Activated T-helper 2 cell treated with anti-CD3 and anti-CD28 coated beads, Interferon-gamma antibody, Interleukin-2, Interleukin-4, amounts not matched to agents 10 μg/mL and 5 μg/mL and 100 μg/mL, durations not matched to agents 14 hours and 24 hours and 36 hours (primary cell): ENCODE data around the gene PARD3. TPM values are rescaled to one million over a fixed set of nuclear protein-coding genes. Genes with fewer than 3 reads are reported as not detected.

ENCODE experiments used
- DNase-seq: peaks from one replicate; pipeline ENCODE4 v3.0.0; 2021; ENCODE audit warnings: low spot score
- H3K27ac Mint-ChIP-seq: one replicate; pipeline ENCODE4 v1.8.0; 2021; ENCODE audit warnings: mixed read lengths
- H3K27me3 Mint-ChIP-seq: one replicate; pipeline ENCODE4 v1.8.0; 2021; ENCODE audit warnings: low read depth, mixed read lengths
- H3K36me3 Mint-ChIP-seq: one replicate; pipeline ENCODE4 v1.8.0; 2021; ENCODE audit warnings: low read depth, mixed read lengths
- H3K4me1 Mint-ChIP-seq: one replicate; pipeline ENCODE4 v1.8.0; 2021; ENCODE audit warnings: low read depth, mixed read lengths
- H3K4me3 Mint-ChIP-seq: one replicate; pipeline ENCODE4 v1.8.0; 2021; ENCODE audit warnings: low read depth, mild to moderate bottlenecking, moderate library complexity, mixed read lengths
- H3K9me3 Mint-ChIP-seq: one replicate; pipeline ENCODE4 v1.8.0; 2021; ENCODE audit warnings: mixed read lengths
- intact Hi-C: fragments of 100-400 bp; cut with micrococcal nuclease; formaldehyde crosslinking; loops from one replicate; pipeline ENCODE4 v1.15.1; 2023
- total RNA-seq: library from RNA; stranded (reverse); gene quantifications from 2 replicates; pipeline ENCODE4 v1.2.3, GENCODE V29; 2022

The PARD3 gene
- total RNA-seq, 1 donor from 2014 or later: 1.4 TPM

GRCh38 chr10:34196058-34196433, 619.0 kb downstream of the PARD3 start:
- H3K27me3 Mint-ChIP-seq: no peaks in the 10 kb centered on the region
- H3K27ac Mint-ChIP-seq: no peak overlapping the region
- no peaks in the 10 kb centered on the region for H3K36me3 Mint-ChIP-seq
- H3K9me3 Mint-ChIP-seq: no peaks in the 10 kb centered on the region
- no peak for DNase-seq
- H3K4me3 Mint-ChIP-seq: no peak overlapping the region
- intact Hi-C loops: no loop called here
- H3K4me1 Mint-ChIP-seq: no peaks in the 10 kb centered on the region

- H3K9me3 Mint-ChIP-seq: no peaks in the 10 kb centered on the region
- H3K4me1 Mint-ChIP-seq: no peaks in the 10 kb centered on the region
- H3K27me3 Mint-ChIP-seq: no peaks in the 10 kb centered on the region
- no peak overlapping the region for H3K4me3 Mint-ChIP-seq
- no peak for DNase-seq
- intact Hi-C loops: no loop called here
- no peak overlapping the region for H3K27ac Mint-ChIP-seq
- H3K36me3 Mint-ChIP-seq: no peaks in the 10 kb centered on the region
These were observed 619.6 kb downstream of the PARD3 start for GRCh38 chr10:34195364-34196057.

DNA sequence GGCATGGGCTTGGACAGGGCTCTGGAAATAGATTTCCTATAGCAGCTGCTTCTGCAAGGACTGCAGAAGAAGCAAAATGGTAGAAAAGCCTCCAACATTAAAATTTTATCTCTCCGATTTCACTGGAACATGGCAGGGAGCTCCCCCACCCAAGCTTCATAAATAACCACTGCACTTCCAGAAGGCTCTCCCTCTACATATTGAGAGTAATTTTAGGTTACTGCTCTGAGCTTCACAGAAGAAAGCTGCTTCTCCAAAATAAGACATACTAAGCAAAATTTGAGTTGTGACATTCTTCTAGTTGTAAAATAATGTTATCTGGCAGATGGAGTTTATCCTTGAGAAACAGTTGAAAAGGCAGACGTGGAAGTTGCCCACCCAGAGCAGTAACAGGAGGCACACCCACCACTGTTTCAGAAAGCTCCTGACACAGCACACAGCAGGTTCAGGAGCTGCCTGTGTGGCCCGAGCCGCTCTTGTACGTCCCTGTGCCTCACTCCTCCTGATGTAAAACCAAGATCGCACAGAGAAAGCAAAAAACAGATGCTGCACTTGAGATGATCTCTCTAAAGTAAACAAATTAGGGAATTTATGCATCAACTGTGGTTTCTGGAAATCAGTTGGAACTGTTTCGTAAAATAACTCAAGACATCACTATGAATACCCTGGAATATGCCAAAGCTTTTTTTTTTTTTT, 621.0 kb downstream of the PARD3 start:
- Mint-ChIP-seq H3K27me3 (no peaks in the 10 kb centered on the region), H3K4me1 (no peaks in the 10 kb centered on the region), H3K4me3 (no peak overlapping the region), H3K36me3 (no peaks in the 10 kb centered on the region), H3K27ac (no peak overlapping the region), H3K9me3 (no peaks in the 10 kb centered on the region)
- intact Hi-C loops: no loop called here
- DNase-seq: no peak

DNA sequence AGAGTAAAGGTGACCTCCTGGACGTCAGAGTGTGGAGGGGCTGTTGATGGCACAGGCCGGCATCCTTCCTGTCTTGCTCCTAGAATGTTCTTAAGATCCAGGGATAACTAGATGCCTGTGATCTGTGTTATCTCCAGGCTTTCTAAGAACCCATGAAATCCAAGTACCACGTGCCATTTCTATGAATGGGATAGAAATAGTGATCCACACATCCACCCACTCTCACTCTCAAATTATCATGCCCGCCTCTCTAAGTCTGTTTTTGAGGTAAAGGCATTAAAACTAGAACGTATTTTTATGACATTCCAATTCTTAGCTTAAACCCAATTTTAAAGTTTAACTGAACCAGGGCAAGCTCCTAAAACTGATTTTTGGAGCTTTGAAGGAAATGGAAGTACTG, 622.5 kb downstream of the PARD3 start:
- no peaks in the 10 kb centered on the region for H3K27me3 Mint-ChIP-seq
- no peak overlapping the region for H3K4me3 Mint-ChIP-seq
- intact Hi-C loops: no loop called here
- H3K36me3 Mint-ChIP-seq: no peaks in the 10 kb centered on the region
- no peaks in the 10 kb centered on the region for H3K4me1 Mint-ChIP-seq
- no peak overlapping the region for H3K27ac Mint-ChIP-seq
- H3K9me3 Mint-ChIP-seq: no peaks in the 10 kb centered on the region
- DNase-seq: no peak

- no peaks in the 10 kb centered on the region for H3K9me3 Mint-ChIP-seq
- DNase-seq: no peak
- intact Hi-C loops: no loop called here
- H3K4me3 Mint-ChIP-seq: no peak overlapping the region
- no peaks in the 10 kb centered on the region for H3K27me3 Mint-ChIP-seq
- H3K27ac Mint-ChIP-seq: no peak overlapping the region
- no peaks in the 10 kb centered on the region for H3K36me3 Mint-ChIP-seq
- no peaks in the 10 kb centered on the region for H3K4me1 Mint-ChIP-seq
These were observed 623.7 kb downstream of the PARD3 start for GRCh38 chr10:34191406-34191805.

DNA sequence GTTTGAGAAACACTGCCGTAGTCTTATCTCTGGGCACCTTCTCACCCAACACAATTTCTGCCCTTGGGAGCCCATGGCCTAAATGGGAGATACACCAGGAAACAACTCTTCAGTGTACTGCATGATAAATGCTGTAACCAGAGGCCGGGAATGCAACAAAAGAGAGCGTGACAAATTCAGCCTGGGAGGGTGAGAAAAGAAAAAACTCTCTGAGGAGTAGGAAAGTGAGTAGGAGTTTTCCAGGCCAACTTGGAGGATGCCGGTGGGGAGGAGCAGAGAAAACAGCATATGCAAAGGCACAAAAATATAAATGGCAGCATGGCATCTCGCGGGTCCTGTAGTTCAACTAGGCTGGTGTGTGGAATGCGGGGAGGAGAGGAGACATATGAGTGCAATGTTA, 624.5 kb downstream of the PARD3 start:
- no peak for DNase-seq
- H3K4me3 Mint-ChIP-seq: no peak overlapping the region
- no peaks in the 10 kb centered on the region for H3K36me3 Mint-ChIP-seq
- no peak overlapping the region for H3K27ac Mint-ChIP-seq
- no peaks in the 10 kb centered on the region for H3K27me3 Mint-ChIP-seq
- intact Hi-C loops: no loop called here
- no peaks in the 10 kb centered on the region for H3K4me1 Mint-ChIP-seq
- no peaks in the 10 kb centered on the region for H3K9me3 Mint-ChIP-seq

DNA sequence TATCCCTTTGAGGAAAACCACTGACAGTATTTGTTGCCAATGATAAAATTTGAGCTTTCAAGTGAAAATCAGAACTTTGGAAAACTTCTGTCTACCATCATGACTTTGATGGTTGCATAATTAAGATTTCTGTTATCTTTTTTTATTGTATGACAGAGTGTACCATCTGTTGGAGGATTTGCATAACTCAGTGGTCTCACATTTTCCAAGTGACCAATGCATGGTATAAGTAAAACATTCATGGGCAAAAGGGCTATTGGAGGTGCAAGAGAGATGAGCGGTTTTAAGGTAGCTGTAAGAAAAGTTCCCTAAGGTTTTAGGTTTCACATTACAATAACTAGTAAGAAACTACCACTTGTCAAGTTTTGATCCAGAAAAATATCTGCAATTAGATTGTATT, 625.3 kb downstream of the PARD3 start:
- H3K27me3 Mint-ChIP-seq: no peaks in the 10 kb centered on the region
- intact Hi-C loops: no loop called here
- no peaks in the 10 kb centered on the region for H3K36me3 Mint-ChIP-seq
- H3K27ac Mint-ChIP-seq: no peak overlapping the region
- H3K4me3 Mint-ChIP-seq: no peak overlapping the region
- no peaks in the 10 kb centered on the region for H3K4me1 Mint-ChIP-seq
- DNase-seq: no peak
- H3K9me3 Mint-ChIP-seq: no peaks in the 10 kb centered on the region

DNA sequence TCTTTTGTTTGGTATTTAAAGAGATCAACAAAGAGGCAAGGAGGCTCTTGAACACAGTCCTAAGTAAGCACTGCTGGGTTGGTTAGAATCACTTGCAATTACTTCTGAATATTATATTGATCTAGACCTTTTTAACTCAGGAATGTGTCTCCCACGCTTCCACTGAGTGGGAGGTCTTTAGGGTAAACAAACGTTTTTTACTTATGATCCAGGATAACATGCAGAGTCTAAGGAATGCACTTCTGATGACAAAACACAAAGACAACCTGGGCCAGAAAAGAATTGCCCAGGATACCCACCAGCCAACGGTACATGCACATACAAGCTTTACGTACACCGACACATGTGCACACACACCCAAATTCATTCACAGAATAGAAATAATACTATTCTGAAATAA, 626.9 kb downstream of the PARD3 start:
- intact Hi-C loops: no loop called here
- Mint-ChIP-seq H3K9me3 (no peaks in the 10 kb centered on the region), H3K36me3 (no peaks in the 10 kb centered on the region), H3K4me1 (no peaks in the 10 kb centered on the region), H3K27ac (no peak overlapping the region), H3K27me3 (no peaks in the 10 kb centered on the region), H3K4me3 (no peak overlapping the region)
- no peak for DNase-seq

DNA sequence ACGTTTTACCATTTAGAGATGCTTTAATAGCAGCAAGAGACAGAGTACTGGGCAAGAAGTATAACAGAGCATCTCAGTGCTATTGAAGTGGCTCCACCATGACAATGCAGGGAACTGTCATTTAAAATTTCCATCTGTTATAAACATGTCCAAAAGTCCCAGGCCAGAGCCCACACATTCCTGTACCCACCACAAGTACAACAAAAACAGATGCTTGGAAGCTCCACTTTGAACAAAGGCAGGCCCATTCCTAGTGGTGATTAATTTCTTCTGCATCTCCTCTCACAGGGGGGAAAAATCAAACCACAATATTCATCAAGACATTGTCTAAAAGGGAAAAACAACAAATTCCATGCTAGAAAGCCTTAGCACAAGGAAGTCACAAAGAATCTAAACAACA, 627.9 kb downstream of the PARD3 start:
- H3K9me3 Mint-ChIP-seq: no peaks in the 10 kb centered on the region
- no peak overlapping the region for H3K27ac Mint-ChIP-seq
- DNase-seq: no peak
- H3K4me3 Mint-ChIP-seq: no peak overlapping the region
- intact Hi-C loops: no loop called here
- H3K27me3 Mint-ChIP-seq: no peaks in the 10 kb centered on the region
- no peaks in the 10 kb centered on the region for H3K36me3 Mint-ChIP-seq
- no peaks in the 10 kb centered on the region for H3K4me1 Mint-ChIP-seq

GRCh38 chr10:34186745-34187144, 628.4 kb downstream of the PARD3 start:
- Mint-ChIP-seq H3K27ac (no peak overlapping the region), H3K4me1 (no peaks in the 10 kb centered on the region), H3K4me3 (no peak overlapping the region), H3K9me3 (no peaks in the 10 kb centered on the region), H3K36me3 (no peaks in the 10 kb centered on the region), H3K27me3 (no peaks in the 10 kb centered on the region)
- DNase-seq: no peak
- intact Hi-C loops: no loop called here

DNA sequence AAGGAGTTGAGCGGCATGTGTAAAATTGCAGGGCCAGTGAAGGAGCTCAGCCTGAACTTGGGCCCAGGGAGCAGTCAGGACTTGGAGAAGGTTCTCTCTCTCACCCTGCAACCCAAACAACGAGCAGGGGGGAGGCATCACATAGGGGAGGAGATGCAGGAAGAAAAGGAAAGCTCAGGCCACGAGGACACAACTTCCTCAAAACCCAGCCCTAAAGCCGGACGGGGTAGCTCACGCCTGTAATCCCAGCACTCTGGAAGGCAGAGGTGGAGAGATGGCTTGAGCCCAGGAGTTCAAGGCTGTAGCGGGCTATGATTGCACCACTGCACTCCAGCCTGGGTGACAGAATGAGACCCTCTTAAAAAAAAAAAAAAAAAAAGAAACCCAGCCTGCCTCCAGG, 629.1 kb downstream of the PARD3 start:
- H3K4me1 Mint-ChIP-seq: no peaks in the 10 kb centered on the region
- H3K36me3 Mint-ChIP-seq: no peaks in the 10 kb centered on the region
- H3K27me3 Mint-ChIP-seq: no peaks in the 10 kb centered on the region
- H3K27ac Mint-ChIP-seq: no peak overlapping the region
- intact Hi-C loops: no loop called here
- DNase-seq: no peak
- no peaks in the 10 kb centered on the region for H3K9me3 Mint-ChIP-seq
- H3K4me3 Mint-ChIP-seq: no peak overlapping the region

DNA sequence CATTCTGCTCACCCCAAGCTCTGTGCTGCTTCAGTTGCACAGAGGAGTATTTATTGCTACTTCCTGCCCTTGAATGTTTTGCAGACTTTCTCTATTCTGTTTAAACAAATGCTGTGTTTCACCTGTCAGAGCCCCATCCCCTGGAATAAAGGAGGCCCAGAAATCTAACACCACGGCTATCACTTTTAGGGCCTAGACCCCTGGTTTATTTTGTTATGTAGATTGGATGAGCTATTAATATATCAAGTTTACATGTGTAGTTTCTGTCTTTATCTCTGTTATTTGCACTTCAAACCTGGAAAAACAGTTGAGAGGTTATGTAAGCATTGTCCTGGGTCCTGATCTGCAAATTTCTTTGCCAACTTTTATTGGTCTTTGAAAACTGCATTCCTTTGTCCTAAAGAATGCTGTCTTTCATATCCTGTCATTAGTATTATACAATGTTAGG, 630.1 kb downstream of the PARD3 start:
- intact Hi-C loops: no loop called here
- Mint-ChIP-seq H3K4me1 (no peaks in the 10 kb centered on the region), H3K27me3 (no peaks in the 10 kb centered on the region), H3K27ac (no peak overlapping the region), H3K4me3 (no peak overlapping the region), H3K9me3 (no peaks in the 10 kb centered on the region), H3K36me3 (no peaks in the 10 kb centered on the region)
- DNase-seq: no peak

DNA sequence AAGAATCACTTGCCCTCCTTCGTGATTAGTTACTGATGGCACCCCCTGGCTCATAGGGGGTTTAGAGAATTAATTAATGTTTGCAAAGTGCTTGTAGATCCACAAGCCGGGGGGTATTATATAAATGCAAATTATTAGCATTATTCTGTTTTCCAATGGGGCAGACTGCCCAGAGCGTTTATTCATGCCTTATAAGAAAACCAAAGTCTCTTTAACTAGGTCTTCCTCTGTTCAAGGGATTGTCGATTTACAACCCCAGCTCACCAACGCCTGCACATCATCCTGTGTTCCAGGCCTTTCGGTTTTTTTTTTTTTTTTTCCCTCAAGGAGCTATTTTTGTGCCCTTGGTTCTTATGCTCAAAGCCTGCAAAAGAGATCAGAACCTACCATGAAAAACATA, 630.7 kb downstream of the PARD3 start:
- intact Hi-C loops: no loop called here
- no peaks in the 10 kb centered on the region for H3K4me1 Mint-ChIP-seq
- H3K27me3 Mint-ChIP-seq: no peaks in the 10 kb centered on the region
- DNase-seq: no peak
- H3K4me3 Mint-ChIP-seq: no peak overlapping the region
- no peaks in the 10 kb centered on the region for H3K9me3 Mint-ChIP-seq
- no peak overlapping the region for H3K27ac Mint-ChIP-seq
- H3K36me3 Mint-ChIP-seq: no peaks in the 10 kb centered on the region
